Skin epidermis (tissue), 12 donors: ENCODE data around the gene COL16A1.

Experiments
- H3K27ac ChIP-seq, 21 experiments: fragments of 200-600 bp; sonication (generic) in 11 of 21; one replicate each; pipeline ENCODE4 v1.5.0; 2020; ENCODE audit warnings: mild to moderate bottlenecking in 3 of 21, inconsistent platforms in 2 of 21, moderate library complexity in 2 of 21
- H3K4me3 ChIP-seq, 7 experiments: fragments of 200-600 bp; sonication (generic) in 2 of 7; one replicate each; pipeline ENCODE4 v1.5.0; 2020; ENCODE audit warnings: inconsistent platforms in 2 of 7, mild to moderate bottlenecking in 2 of 7, moderate library complexity in 1 of 7

The COL16A1 gene

DNA sequence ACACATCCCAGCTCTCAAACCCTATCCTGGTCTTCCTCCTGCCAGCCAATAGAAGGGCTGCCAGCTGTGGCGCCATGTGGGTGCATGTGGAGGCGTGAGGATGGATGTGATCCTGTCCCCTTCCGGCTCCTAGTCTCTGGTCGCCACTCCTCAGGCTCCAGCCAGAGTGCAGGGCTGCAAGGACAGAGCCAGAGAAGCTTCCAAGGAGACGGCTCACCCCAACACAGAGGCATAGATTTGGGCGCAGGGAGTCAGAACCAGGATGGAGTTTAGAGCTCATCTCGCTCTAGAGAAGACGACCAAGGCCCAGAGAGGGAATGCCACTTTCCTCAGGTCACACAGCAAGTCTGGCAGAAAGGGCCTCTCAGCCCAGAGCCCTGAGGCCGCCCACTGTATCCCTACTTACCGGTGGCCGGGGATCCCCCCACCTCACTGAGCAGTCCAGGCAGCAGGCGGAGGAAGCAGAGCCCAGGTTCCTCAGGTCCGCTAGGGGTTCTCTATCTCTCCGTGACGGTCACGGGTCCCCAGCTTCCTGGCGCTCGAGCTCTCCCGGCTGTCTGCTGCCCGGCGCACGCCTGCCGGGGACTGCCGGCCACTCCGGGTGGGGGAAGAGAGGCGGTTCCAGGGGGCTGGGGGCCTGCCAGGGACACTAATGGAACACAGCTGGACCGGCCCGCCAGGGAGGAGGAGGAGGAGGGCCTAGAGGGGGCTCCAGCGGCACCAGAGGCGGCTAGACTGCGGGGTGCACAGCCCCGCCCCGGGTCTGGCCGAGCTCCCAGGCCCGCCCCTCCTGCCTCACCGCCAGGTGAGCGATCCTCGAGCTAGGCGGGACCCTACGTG, at the start of gene COL16A1:
TSS of gene COL16A1 (minus strand) at position 587 of the 840 bp plus-strand sequence. CDS start 1,824 bp downstream, outside the sequence.
- Histone ChIP-seq H3K4me3 (peak within 1 kb of the TSS; percentile 26 to 54 (median 44)), H3K27ac (peak within 1 kb of the TSS in 20 of 21 experiments; percentile 53 to 93 (median 85))

DNA sequence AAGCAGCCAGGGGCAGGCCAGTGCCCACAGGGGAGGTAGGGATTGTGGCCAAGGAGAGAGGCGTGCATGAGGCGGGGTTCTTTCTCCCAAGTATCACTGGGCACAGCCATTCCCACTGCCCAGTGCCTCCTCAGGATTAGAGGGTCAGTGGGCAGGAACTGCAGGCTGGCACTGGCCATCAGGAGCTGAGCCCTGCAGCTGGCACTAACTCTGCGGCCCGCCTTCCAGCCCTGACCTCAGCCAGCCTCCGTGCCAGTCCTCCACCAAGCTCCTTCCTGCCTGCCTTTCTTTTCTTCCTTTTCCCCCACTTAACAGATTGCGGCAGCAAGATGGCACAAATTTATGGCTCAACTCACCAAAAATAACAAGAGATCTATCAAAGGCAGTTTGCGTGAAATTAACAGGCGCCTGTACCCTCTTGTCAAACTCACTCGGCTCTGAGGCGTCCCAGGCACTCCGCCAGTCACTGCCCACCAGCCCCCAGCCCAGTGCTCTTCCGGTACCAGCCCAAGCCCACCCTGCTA, 49.2 kb upstream of the COL16A1 start:
- H3K27ac ChIP-seq = no peak overlapping the region

DNA sequence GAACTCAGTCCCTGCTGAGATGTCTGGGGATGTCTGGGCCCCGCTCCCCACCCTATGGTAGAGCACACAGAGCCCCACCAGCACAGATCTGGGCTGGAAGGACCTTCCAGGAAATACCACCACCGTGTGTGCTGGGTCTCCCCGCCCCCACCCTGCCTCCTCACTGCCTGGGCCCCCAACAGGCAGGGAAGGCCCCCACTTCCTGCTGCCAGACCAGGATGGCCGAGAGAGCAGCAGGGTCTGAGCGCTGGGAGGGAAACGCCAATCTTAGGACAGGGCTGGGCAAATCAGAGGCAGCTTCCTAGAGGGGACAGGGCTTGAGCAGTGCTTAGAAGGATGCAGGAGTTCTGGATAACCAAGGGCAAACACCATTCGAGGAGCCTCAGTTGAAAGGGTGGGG, 48.4 kb upstream of the COL16A1 start:
- Histone ChIP-seq H3K4me3 (no peak overlapping the region), H3K27ac (no peak overlapping the region)

More for the DNA sequence above, 49.2 kb upstream of the COL16A1 start:
- H3K4me3 ChIP-seq = no peak overlapping the region

- no peak overlapping the region for H3K4me3 ChIP-seq
- H3K27ac ChIP-seq = no peak overlapping the region
Observed at GRCh38 chr1:31751822-31752241, 48.0 kb upstream of the COL16A1 start.

DNA sequence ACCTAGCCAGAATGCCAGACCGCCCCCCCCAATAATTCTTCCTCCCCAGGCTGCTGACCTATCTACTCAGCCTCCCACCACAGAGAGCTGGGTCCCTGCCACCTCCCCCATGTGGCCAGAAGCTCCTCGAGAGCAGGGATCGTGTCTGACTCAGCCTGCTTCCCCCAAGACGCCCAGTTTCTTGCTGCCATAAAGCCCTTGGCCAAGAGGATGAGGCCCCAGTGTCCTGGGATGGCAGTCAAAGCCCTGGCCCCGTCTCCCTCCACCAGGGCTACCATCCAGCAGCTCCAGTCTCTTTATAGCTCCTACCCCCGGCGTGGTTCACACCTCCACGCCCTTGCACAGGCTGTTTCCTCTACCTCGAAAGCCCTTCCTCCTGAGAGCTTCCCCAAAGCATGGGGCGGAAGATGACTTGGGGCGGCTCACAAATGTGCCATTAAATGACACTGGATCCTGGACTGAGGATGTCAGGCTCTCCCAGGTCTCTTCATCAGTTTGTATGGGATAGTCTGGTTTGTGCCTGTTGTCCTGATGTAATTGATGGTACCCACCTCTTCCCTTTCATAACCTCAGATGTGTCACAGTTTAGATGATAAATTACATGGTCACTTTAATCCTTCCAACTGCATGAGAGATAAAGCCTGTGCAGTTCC, 47.2 kb upstream of the COL16A1 start:
- H3K4me3 ChIP-seq = no peak overlapping the region
- no peak overlapping the region for H3K27ac ChIP-seq

DNA sequence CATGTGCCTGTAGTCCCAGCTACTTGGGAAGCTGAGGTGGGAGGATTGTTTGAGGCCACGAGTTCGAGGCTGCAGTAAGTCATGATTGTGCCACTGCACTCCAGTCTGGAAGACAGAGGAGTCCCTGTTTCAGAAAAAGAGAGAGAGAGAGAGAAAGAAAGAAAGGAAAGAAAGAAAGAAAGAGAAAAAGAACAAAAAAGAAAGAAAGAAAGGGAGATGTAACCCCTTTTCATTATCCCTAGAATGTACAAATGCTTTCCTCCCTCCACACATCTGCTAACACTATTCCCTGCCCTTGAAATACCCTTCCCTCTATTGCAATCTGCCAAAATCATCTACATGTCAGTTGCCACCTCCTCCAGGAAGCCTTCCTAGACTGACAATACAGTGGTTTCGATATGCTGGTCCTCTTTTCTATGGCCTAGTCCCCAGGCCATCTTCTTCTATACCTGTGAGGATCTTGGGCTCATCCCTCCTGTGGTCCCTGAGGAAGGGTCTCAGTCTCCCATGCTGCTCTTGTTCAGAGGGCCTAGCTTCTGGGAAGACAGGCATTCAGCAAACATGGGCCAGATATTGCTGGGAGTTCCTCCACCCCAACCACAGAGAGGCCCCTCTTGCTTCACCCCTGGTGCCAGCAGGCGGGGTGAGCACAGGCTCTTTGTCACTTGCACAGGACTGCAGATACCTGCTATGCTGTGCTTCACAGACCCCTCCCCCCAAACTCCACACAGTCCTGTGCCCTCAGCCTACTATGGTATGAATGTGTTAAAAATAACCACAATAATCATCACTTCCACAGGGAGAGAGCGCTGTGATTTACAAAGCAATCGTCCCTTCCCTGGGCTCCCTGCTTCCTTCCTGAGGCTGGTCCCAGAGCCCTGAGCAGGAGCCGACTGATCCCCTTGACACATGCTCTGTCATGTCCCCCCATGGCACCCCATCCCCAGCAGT, 46.2 kb upstream of the COL16A1 start:
- no peak overlapping the region for H3K27ac ChIP-seq

DNA sequence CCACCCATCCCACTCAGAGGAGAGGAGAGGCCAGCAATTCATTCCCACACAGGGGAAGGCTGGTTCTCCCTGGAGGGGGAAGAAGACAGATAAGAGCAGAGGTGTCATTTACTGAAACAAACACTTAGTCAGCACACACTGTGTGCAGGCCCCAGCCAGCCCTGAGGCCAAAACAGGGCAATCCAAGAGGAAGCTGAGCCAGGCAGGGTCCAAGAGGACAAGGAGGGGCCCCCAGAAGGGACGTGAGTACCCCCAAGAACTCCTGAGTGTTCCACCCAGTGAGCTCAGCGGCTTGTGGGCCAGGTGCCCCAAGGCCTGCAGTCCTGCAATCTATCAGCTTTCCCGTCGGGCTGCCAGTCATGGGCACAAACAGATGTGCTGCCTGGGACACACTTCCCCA, 44.5 kb upstream of the COL16A1 start:
- Histone ChIP-seq H3K4me3 (no peak overlapping the region), H3K27ac (no peak overlapping the region)

More for the DNA sequence above, 46.2 kb upstream of the COL16A1 start:
- H3K4me3 ChIP-seq = no peak overlapping the region

- H3K4me3 ChIP-seq = no peak overlapping the region
- H3K27ac ChIP-seq = no peak overlapping the region
Observed at GRCh38 chr1:31747304-31747703, 43.5 kb upstream of the COL16A1 start.

- Histone ChIP-seq H3K27ac (no peak overlapping the region), H3K4me3 (no peak overlapping the region)
Observed at GRCh38 chr1:31746687-31747086, 42.9 kb upstream of the COL16A1 start.

DNA sequence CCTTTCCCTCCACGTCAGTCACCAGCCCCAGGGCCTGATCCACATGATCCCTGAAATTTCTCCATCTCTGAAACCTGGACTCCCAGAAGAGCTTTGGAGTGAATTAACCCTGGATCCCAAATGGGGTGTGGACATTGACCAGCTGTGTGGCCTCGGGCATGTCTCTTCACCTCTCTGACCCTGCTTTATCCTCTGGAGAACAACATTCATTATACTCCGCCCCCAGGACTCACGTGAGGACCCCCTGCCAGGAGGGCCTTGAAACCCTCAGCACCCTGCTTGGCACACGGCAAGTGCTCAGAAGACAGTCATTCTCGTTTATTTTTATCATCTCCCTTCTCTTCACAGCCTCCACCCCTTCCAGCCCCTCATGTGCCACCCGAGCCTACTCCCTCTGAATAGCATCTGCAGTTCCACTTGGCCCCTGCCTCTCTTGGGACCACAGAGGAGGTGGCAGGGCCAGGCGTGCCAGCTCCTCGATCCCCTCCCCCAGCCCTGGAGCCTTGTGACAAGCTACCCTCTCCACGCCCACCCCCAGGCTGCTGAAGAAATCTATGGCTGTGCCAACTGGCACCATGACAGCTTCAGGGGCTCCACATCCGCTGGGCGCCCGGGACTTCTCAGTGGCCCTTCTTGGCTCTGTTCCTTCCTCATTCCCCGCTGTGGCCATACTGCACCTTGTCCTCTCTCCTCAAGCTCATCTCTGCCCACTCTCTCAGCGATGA, 42.3 kb upstream of the COL16A1 start:
- H3K27ac ChIP-seq = no peak overlapping the region
- no peak overlapping the region for H3K4me3 ChIP-seq

DNA sequence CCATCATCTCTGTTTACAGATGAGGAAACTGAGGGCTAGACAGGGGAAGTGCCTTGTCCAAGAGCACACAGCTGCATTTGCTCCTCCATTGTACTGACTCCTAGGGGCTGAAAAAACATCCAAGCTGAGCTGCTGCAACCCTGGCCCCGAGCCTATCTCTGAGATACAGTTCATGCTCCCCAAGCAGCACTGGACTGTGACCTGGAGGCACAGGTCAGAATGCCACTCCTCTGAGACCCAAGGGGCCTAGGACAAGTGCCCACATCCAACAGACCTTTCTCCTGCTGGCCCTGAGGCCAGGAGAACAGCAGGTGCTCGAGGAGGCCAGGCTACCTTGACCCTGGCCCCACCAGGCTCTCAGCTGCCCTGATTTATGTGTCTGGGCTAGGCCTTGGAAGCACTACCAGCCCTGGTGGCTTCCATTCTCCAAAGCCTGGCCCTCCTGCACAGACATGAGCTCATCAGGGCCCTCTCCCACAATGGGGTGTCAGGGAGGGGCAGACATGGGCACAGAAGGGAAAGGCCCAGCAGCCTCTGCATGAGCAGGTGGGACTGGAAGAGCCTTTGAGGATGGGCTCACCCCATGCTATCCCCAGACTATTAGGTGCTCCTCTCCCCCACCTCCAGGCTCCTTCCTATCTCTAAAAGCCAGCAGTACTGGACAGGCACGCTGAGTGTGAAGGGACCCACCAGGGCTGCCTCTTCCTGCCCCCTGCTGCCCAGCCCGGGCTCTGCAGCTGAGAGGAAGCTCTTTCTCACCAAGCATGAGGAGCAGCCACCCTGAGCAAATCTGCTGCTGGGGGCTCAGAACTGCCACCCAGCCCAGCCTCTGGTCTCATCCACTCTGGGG, 41.5 kb upstream of the COL16A1 start:
- Histone ChIP-seq H3K27ac (no peak overlapping the region), H3K4me3 (no peak overlapping the region)

- Histone ChIP-seq H3K4me3 (no peak overlapping the region), H3K27ac (no peak overlapping the region)
Observed at GRCh38 chr1:31744165-31744888, 40.5 kb upstream of the COL16A1 start.

DNA sequence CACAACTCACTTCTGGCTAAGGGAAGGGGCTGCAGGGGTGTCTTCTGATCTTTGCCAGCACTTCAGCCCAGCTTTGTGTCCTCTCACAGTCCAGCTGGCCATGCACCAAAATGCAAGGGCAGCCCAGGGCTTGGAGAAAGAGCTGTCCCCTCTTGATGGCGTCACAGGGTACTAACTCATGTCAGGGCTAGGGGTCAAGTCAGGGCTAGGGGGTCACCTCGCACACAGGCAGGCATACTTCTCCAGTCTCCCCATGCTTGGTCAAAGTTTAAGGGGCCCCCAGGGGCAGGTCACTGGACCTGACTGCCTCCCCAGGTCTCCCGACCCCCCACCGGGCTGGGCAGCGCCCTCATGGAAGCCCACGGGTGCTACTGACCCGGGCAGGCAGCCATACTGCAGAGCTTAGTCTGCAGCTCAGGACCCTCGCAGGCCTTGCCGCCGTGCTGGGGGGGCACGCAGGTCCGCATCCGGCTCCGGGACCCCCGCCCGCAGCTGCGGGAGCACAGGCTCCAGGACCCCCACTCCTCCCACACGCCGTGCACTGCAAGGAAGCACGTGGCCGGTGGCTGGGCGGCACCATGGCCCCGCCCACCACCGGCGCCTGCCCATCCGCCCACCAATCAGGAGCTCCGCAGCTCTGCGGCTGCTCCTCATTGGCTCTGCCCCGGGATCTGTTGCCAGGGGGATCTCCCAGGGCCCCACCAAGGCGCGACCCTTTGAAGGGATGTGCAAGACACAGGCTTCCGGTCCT, 38.8 kb upstream of the COL16A1 start:
- no peak overlapping the region for H3K4me3 ChIP-seq
- no peak overlapping the region for H3K27ac ChIP-seq

DNA sequence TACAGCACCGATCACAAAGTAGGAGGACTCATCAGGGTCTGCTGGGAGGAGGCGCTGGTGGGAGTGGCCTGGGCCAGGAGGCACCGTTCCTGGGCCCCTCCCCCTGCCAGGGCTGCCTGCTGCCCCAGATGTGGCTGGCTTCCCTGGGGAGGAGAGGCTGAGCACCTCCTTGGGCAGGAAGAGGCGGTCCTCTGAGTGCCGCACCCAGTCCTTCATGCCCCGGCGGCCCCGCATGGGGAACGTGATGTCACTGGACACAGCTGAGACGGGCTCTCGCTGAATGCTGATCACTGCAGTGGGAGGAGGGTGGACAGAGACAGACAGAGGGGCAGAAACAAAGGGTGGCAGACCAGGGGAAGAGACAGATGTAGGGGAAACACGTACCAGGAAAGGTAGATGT, 35.5 kb upstream of the COL16A1 start:
- no peak overlapping the region for H3K4me3 ChIP-seq
- H3K27ac ChIP-seq = no peak overlapping the region

DNA sequence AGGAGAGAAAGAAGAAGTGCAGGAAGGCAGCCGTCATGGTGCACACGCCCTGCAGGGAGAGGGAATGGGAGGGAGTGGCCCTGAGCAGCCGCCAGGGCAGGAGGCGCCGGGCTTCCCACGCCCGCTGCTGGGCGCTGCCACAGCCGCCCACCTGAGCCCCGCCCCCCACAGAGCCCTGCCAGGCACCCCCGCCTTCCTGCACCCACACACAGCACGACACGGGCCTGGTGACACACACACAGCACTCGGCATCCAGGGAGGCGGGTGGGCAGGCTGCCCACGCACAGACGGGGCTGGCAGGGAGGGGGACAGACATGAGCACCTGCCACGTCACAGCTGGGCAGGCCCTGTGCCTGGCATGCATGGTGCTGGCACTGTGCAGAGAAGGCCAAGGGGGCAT, 32.9 kb upstream of the COL16A1 start:
- H3K4me3 ChIP-seq = no peak overlapping the region
- H3K27ac ChIP-seq = peak overlapping the region in 4 of 21 experiments; percentile 1 to 72 (median 42)

- H3K27ac ChIP-seq = no peak overlapping the region
- no peak overlapping the region for H3K4me3 ChIP-seq
Observed at GRCh38 chr1:31735571-31735970, 31.8 kb upstream of the COL16A1 start.

DNA sequence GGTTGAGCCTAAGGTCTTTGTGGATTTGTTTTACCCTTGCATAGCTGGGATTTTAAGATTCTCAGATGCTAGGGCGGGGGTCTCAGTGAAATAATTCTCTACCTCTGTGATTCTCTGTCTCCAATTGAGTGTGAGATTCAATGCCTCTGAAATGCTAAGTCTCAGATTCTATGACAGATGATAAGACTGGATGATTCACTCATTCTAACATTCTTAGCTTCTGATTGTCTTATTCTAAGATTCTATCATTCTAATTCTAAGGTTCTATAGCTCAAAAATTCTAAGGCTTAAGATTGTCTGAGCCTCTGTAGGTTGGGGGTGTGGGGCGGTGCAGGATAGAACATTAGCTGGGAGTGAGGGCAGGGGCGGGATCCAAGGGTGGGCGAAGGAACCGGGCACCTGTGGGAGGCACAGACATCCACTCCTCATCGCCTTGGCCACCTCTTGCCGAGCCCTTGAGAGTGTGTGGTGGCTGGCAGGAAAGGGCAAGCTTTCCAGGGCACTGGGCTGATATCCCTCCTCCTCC, 30.8 kb upstream of the COL16A1 start:
- H3K27ac ChIP-seq = no peak overlapping the region
- H3K4me3 ChIP-seq = no peak overlapping the region
